ENCODE data around the gene PRKAG2. TPM values are rescaled to one million over a fixed set of nuclear protein-coding genes. Genes with fewer than 3 reads are reported as not detected.

Gene PRKAG2
- total RNA-seq, 3 donors from 2014 or later, result 32.3 to 56.6 (median 34.4) TPM

DNA sequence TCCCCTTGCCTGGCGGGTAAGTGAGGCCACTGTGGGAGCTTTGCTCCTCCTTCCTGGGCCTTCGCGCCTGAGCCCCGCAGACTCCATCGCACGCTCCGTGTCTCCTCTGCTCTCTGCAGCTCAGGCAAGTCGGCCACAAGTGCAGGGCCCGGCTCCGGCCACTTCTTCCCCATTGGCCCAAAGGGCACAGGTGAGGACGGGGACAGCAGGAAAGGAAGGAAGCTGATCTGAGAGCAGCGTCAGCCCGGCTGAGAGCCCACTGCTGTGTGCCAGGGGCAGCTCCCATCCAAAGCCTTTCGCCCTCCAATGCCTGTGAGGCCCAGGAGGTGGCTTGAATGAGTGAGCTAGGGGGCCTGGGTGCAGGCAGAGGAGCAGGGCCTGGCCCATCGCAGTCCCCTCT lies 323.6 kb downstream of the PRKAG2 start:
- Histone ChIP-seq H3K4me1 (peaks cover 0 to 7% of the 10 kb centered on the region in 2 donors), H3K27ac (peak overlapping the region in 1 of 2 donors; percentile 75), H3K27me3 (no peaks in the 10 kb centered on the region), H3K4me3 (no peak overlapping the region), H3K9me3 (no peaks in the 10 kb centered on the region), H3K36me3 (no peaks in the 10 kb centered on the region)
- DNase-seq (ENCODE audit: low spot score in 2 of 2), result no peak
- TF ChIP-seq POLR2A (IDR thresholded peaks at IDR 0.05) (no peak), POLR2AphosphoS5 (IDR thresholded peaks at IDR 0.05) (no peak)
- TF ChIP-seq, protein P1, sequence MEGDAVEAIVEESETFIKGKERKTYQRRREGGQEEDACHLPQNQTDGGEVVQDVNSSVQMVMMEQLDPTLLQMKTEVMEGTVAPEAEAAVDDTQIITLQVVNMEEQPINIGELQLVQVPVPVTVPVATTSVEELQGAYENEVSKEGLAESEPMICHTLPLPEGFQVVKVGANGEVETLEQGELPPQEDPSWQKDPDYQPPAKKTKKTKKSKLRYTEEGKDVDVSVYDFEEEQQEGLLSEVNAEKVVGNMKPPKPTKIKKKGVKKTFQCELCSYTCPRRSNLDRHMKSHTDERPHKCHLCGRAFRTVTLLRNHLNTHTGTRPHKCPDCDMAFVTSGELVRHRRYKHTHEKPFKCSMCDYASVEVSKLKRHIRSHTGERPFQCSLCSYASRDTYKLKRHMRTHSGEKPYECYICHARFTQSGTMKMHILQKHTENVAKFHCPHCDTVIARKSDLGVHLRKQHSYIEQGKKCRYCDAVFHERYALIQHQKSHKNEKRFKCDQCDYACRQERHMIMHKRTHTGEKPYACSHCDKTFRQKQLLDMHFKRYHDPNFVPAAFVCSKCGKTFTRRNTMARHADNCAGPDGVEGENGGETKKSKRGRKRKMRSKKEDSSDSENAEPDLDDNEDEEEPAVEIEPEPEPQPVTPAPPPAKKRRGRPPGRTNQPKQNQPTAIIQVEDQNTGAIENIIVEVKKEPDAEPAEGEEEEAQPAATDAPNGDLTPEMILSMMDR (IDR thresholded peaks at IDR 0.05), result no peak
- intact Hi-C loops (cut with DNase I; ENCODE audit: low total_unique reads), result no loop called here

DNA sequence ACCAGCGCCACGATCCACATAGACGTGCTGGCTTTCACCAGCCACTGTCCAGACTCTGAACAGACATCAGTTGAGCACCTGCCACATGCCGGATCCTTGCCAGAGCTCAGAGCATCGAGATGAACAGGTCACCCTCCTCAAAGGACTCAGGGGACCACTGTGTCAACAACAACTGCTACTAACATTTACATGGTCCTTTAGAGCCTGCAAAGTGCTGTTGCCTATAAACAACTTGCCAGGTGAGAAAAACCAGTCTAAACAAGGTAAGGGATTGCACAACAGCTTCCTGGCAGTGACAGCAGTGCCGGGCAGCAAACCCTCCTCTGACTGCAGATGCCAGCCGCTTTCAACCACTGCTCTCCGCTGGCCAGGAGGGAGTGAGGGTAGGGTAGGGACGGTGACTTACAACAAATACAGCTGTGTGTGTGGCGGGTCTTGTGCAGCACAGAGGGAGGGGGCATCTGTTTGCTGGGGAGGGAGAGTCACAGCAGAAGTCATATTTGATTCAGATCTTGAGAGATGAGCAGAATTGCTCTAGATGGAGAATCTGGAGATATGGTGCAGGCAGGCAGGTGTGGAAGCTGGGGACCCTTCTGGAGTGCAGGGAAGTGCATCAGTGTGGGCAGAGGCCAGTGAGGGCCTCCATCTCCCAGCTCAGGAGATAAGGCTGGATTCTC lies 324.4 kb downstream of the PRKAG2 start:
- Histone ChIP-seq H3K4me3 (peak overlapping the region in 1 of 3 donors; percentile 30), H3K36me3 (no peaks in the 10 kb centered on the region), H3K27ac (peak overlapping the region; percentile 57 to 75), H3K27me3 (no peaks in the 10 kb centered on the region), H3K9me3 (no peaks in the 10 kb centered on the region), H3K4me1 (peaks cover 0 to 7% of the 10 kb centered on the region in 2 donors)
- intact Hi-C loops (cut with DNase I; ENCODE audit: low total_unique reads), result no loop called here
- TF ChIP-seq, protein P1 (IDR thresholded peaks at IDR 0.05), result no peak
- peak; percentile 35 to 88 (median 77) for TF ChIP-seq POLR2AphosphoS5 (IDR thresholded peaks at IDR 0.05)
- DNase-seq (ENCODE audit: low spot score in 2 of 2), result peak; percentile 71 to 76

DNA sequence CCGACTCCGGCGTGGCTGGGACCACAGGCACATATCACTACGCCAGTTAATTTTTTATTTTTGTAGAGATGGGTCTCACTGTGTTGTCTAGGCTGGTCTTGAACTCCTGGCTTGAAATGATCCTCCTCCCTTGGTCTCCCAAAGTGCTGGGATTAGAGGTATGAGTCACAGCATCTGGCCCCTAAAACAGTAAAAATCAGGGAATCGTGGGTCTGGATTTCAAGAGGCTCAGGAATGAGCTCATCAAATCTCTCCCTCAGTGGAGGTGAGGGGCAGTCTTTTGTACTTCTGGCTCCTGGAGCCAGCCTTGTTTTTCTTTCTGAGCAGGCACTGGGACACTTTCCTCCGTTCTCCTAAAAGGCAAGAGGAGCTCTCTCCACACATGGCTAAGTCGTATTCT lies 325.1 kb downstream of the PRKAG2 start:
- intact Hi-C loops (cut with DNase I; ENCODE audit: low total_unique reads), result no loop called here
- peaks cover 0 to 7% of the 10 kb centered on the region in 2 donors for H3K4me1 ChIP-seq
- TF ChIP-seq, protein P1 (IDR thresholded peaks at IDR 0.05), result no peak
- TF ChIP-seq POLR2A (IDR thresholded peaks at IDR 0.05), result no peak
- H3K36me3 ChIP-seq, result no peaks in the 10 kb centered on the region
- H3K27me3 ChIP-seq, result no peaks in the 10 kb centered on the region
- H3K4me3 ChIP-seq, result peak overlapping the region in 1 of 3 donors; percentile 30
- H3K9me3 ChIP-seq, result no peaks in the 10 kb centered on the region
- DNase-seq (ENCODE audit: low spot score in 2 of 2), result no peak
- peak overlapping the region; percentile 57 to 75 for H3K27ac ChIP-seq

DNA sequence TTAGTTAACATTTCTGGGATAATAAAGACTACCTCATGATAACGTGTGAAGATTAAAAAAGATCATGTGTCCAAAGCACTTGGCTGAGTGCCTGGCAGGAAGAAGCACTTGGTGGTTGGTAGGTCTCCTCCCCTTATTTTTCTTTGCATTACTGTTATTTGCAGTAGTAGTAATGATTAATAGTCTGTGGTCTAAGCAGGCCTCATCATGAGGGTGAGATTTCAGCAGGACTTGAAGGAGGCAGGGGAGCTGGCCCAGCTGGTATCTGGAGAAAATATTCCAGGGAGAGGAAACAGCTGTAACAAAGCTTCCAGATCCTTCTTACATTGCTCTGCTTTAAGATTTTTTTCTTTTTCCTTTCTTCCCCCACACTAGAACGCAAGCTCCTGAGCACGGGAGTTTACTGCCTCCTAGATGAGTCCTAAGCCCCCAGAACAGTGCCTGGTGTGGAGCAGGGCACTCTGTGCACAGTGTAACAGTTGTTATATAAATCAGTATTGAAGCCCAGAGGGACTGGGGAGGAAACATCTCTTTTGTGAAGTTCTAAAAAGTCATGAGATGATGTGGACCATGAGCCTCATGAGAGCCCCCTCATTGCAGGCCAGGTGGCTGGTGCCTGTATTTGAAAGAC lies 326.1 kb downstream of the PRKAG2 start:
- intact Hi-C loops (cut with DNase I; ENCODE audit: low total_unique reads), result no loop called here
- H3K36me3 ChIP-seq, result no peaks in the 10 kb centered on the region

DNA sequence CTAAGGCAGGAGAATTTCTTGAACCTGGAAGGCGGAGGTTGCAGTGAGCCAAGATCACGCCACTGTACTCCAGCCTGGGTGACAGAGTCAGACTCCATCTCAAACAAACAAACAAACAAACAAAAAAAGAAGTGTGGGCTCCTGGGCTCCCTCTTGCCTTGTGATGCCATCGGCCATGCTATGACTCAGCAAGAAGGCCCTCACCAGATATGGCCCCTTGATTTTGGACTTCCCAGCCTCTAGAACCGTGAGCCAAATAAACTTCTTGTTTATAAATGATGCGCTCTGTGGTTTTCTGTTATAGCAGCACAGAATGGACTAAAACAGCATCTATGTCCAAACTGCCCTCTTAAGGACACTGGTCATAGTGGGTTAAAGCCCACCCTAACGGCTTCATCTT lies 327.3 kb downstream of the PRKAG2 start:
- no peaks in the 10 kb centered on the region for H3K36me3 ChIP-seq
- DNase-seq (ENCODE audit: low spot score in 2 of 2), result no peak
- H3K27ac ChIP-seq, result no peak overlapping the region
- no peaks in the 10 kb centered on the region for H3K27me3 ChIP-seq
- H3K4me1 ChIP-seq, result peaks cover 0 to 7% of the 10 kb centered on the region in 2 donors
- TF ChIP-seq POLR2AphosphoS5 (IDR thresholded peaks at IDR 0.05), result no peak
- TF ChIP-seq, protein P1 (IDR thresholded peaks at IDR 0.05), result no peak
- TF ChIP-seq POLR2A (IDR thresholded peaks at IDR 0.05), result no peak
- intact Hi-C loops (cut with DNase I; ENCODE audit: low total_unique reads), result no loop called here
- no peak overlapping the region for H3K4me3 ChIP-seq
- no peaks in the 10 kb centered on the region for H3K9me3 ChIP-seq

More for the DNA sequence above, 326.1 kb downstream of the PRKAG2 start:
- Histone ChIP-seq H3K4me1 (peaks cover 0 to 7% of the 10 kb centered on the region in 2 donors), H3K4me3 (no peak overlapping the region), H3K9me3 (no peaks in the 10 kb centered on the region), H3K27me3 (no peaks in the 10 kb centered on the region), H3K27ac (no peak overlapping the region)
- TF ChIP-seq POLR2AphosphoS5 (IDR thresholded peaks at IDR 0.05) (no peak), POLR2A (IDR thresholded peaks at IDR 0.05) (no peak)
- TF ChIP-seq, protein P1 (IDR thresholded peaks at IDR 0.05), result no peak
- DNase-seq (ENCODE audit: low spot score in 2 of 2), result no peak

Data from breast epithelium (tissue), 4 donors.